K562 (cell line): ENCODE results near the gene ZNF513. TPM values are rescaled to one million over a fixed set of nuclear protein-coding genes. Genes with fewer than 3 reads are reported as not detected.

Source experiments
- BACH1 ChIP-seq: fragments of 200-800 bp; sonication (Bioruptor generic); IDR thresholded peaks from 2 replicates; pipeline ENCODE4 v1.6.1; 2016; ENCODE audit warnings: missing genetic modification characterization, missing compliant biosample characterization
- CEBPG ChIP-seq, 3 experiments: fragments of 200-800 bp in 1 of 3; sonication (Bioruptor generic) in 1 of 3; sonication (generic) in 1 of 3; formaldehyde crosslinking in 1 of 3; IDR thresholded peaks in 2 of 3; conservative IDR thresholded peaks in 1 of 3; 2 replicates each; pipeline versions ENCODE4 v1.6.1 to v1.8.0; 2016 to 2022; ENCODE audit warnings: missing compliant biosample characterization in 2 of 3, missing genetic modification characterization in 2 of 3, mild to moderate bottlenecking in 1 of 3, missing genetic modification reagents in 1 of 3
- JUNB ChIP-seq: fragments of 450-650 bp; formaldehyde crosslinking; conservative IDR thresholded peaks from 2 replicates; pipeline ENCODE4 v1.4.0; 2020; ENCODE audit warnings: mild to moderate bottlenecking
- POLR2AphosphoS2 ChIP-seq: IDR thresholded peaks from 2 replicates; pipeline ENCODE4 v1.6.1; 2012; ENCODE audit warnings: low read length, improper control_type of control experiment
- PURB ChIP-seq: sonication (generic); formaldehyde crosslinking; IDR thresholded peaks from 2 replicates; pipeline ENCODE4 v1.9.0; 2021; ENCODE audit warnings: low read depth, mild to moderate bottlenecking, missing genetic modification reagents
- RBM34 ChIP-seq: fragments of 200-400 bp; formaldehyde crosslinking; IDR thresholded peaks from 2 replicates; pipeline ENCODE4 v1.6.1; 2018; ENCODE audit warnings: low read length, borderline replicate concordance; ENCODE audit not compliant: insufficient read depth
- TEAD4 ChIP-seq, 2 experiments: sonication (generic) in 1 of 2; formaldehyde crosslinking in 1 of 2; IDR thresholded peaks; 2 replicates each; pipeline versions ENCODE4 v1.6.1 to v1.8.0; 2012 to 2022; ENCODE audit warnings: borderline replicate concordance in 1 of 2, inconsistent platforms in 1 of 2, low read length in 1 of 2, mild to moderate bottlenecking in 1 of 2, missing genetic modification reagents in 1 of 2
- TGIF2 ChIP-seq: sonication (generic); formaldehyde crosslinking; IDR thresholded peaks from 2 replicates; pipeline ENCODE4 v1.8.1; 2022; ENCODE audit warnings: mild to moderate bottlenecking, missing genetic modification reagents, moderate library complexity
- ZNF12 ChIP-seq: sonication (generic); formaldehyde crosslinking; IDR thresholded peaks from 2 replicates; pipeline ENCODE4 v1.4.0; 2020; ENCODE audit warnings: mild to moderate bottlenecking, missing genetic modification reagents
- ZNF444 ChIP-seq: fragments of 250-450 bp; sonication (Bioruptor Pico); IDR thresholded peaks from 2 replicates; pipeline ENCODE4 v1.4.0; 2020; ENCODE audit warnings: mild to moderate bottlenecking, moderate library complexity
- polyA plus RNA-seq, 8 experiments: library from polyadenylated mRNA; depleted of rRNA in 4 of 8; stranded (reverse) in 5 of 8; unstranded in 3 of 8; fragments of >200 nt; fragmentation: Nextera tagmentation in 2 of 8; fragmentation: Illumina TruSeq in 1 of 8; extraction: Ambion mirVana in 2 of 8; extraction: Trizol in 1 of 8; gene quantifications; 2 replicates each; pipeline versions ENCODE4 v1.2.1 to v1.2.3, GENCODE V29; 2011 to 2014; ENCODE audit warnings: inconsistent platforms in 1 of 8, missing spikeins in 1 of 8
- total RNA-seq, 7 experiments: library from RNA; depleted of rRNA in 6 of 7; stranded (reverse); fragments of >200 nt in 6 of 7; fragmentation: Illumina TruSeq in 2 of 7; extraction: Trizol in 2 of 7; gene quantifications; 2 replicates each; pipeline versions ENCODE4 v1.2.1 to v1.2.3, GENCODE V29; 2011 to 2021; ENCODE audit warnings: low replicate concordance in 1 of 7
- TF ChIP-seq, protein P1 (sequence below): fragments of 250-450 bp; sonication (Bioruptor Pico); IDR thresholded peaks from 2 replicates; pipeline ENCODE4 v1.5.1; 2021; ENCODE audit warnings: mild to moderate bottlenecking
- TF ChIP-seq, protein P2 (sequence below): fragments of 250-450 bp; sonication (Bioruptor Pico); IDR thresholded peaks from 2 replicates; pipeline ENCODE4 v1.5.0; 2020; ENCODE audit warnings: mild to moderate bottlenecking
- TF ChIP-seq, protein P3 (sequence below), 2 experiments: fragments of 150-350 bp in 1 of 2; IDR thresholded peaks; 2 replicates each; pipeline ENCODE4 v1.6.1; 2012 to 2016; ENCODE audit warnings: low read depth in 2 of 2, low read length in 2 of 2, mild to moderate bottlenecking in 1 of 2, moderate library complexity in 1 of 2
- TF ChIP-seq, protein P4 (sequence below): fragments of 450-650 bp; formaldehyde crosslinking; IDR thresholded peaks from 2 replicates; pipeline ENCODE4 v1.4.0; 2020; ENCODE audit warnings: mild to moderate bottlenecking, mixed read lengths

Gene ZNF513
- total and polyA plus RNA-seq, 9 of the 15 experiments (the other 6 are each of a cell fraction or from before 2014, with no cell fraction given) = 0.04 to 13.6 (median 4.4) TPM

DNA sequence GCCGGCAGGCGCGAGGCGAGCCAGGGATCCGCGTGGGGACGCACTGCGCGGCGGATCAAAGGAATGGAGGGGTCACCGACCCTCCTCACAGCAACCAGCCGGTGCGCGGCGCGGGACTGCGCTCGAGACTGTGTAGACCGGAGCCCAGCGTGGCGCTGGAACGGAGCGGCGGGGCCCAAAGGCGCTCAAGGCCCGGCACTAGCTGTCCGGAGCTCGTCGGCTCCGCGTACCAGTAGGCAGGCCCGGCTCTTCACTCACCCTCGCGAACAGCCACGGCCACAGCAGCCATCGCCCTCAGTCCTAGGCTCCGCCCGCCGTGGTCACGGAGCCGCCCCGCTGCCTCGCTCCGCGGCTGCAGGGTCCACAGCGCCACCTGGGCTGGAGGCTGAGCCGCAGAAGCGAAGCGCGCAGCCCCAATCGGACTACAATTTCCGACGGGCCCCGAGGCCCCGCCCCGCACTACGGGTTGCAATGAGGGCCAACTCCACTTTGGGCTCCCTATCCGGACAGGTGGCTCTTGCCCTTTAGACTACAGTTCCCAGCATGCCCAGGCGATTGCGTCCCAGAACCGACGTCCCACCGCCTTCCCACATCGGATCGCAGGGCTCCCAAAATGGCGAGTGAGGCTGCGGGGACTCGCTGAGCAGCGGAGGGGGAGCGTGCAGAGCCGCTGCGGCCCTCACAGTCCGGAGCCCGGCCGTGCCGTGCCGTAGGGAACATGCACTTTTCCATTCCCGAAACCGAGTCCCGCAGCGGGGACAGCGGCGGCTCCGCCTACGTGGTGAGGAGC lies 10.3 kb downstream of the ZNF513 start, which contains the start of the genes EIF2B4 and SNX17 (continued):
- TF ChIP-seq, protein P1, sequence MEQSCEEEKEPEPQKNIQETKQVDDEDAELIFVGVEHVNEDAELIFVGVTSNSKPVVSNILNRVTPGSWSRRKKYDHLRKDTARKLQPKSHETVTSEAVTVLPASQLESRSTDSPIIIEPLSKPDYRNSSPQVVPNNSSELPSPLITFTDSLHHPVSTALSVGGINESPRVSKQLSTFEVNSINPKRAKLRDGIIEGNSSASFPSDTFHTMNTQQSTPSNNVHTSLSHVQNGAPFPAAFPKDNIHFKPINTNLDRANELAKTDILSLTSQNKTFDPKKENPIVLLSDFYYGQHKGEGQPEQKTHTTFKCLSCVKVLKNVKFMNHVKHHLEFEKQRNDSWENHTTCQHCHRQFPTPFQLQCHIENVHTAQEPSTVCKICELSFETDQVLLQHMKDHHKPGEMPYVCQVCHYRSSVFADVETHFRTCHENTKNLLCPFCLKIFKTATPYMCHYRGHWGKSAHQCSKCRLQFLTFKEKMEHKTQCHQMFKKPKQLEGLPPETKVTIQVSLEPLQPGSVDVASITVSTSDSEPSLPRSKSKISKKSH (CRISPR knock-in tag) = no peak
- TF ChIP-seq PURB (CRISPR knock-in tag) (no peak), CEBPG (CRISPR knock-in tag; IDR thresholded peaks at IDR 0.05) (peak; percentile 80), CEBPG (tag; conservative IDR thresholded peaks at IDR 0.05 in 1 of 2, IDR thresholded peaks at IDR 0.05 in 1 of 2) (no peak), ZNF12 (peak; percentile 42; the same call in 1 of the 2 replicates), ZNF444 (CRISPR knock-in tag) (no peak), BACH1 (tag) (no peak), JUNB (CRISPR knock-in tag) (no peak), TEAD4 (IDR thresholded peaks at IDR 0.05; ENCODE audit: low read length) (no peak), TEAD4 (CRISPR knock-in tag; IDR thresholded peaks at IDR 0.05; ENCODE audit: borderline replicate concordance) (peak; percentile 26), TGIF2 (peak; percentile 55; the same call in 1 of the 2 replicates), POLR2AphosphoS2 (no peak), RBM34 (0 out of 2 replicates have a peak, but pooled peaks have one; percentile 76)
- TF ChIP-seq, protein P2, sequence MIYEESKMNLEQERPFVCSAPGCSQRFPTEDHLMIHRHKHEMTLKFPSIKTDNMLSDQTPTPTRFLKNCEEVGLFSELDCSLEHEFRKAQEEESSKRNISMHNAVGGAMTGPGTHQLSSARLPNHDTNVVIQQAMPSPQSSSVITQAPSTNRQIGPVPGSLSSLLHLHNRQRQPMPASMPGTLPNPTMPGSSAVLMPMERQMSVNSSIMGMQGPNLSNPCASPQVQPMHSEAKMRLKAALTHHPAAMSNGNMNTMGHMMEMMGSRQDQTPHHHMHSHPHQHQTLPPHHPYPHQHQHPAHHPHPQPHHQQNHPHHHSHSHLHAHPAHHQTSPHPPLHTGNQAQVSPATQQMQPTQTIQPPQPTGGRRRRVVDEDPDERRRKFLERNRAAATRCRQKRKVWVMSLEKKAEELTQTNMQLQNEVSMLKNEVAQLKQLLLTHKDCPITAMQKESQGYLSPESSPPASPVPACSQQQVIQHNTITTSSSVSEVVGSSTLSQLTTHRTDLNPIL (CRISPR knock-in tag) = no peak
- TF ChIP-seq, protein P3, sequence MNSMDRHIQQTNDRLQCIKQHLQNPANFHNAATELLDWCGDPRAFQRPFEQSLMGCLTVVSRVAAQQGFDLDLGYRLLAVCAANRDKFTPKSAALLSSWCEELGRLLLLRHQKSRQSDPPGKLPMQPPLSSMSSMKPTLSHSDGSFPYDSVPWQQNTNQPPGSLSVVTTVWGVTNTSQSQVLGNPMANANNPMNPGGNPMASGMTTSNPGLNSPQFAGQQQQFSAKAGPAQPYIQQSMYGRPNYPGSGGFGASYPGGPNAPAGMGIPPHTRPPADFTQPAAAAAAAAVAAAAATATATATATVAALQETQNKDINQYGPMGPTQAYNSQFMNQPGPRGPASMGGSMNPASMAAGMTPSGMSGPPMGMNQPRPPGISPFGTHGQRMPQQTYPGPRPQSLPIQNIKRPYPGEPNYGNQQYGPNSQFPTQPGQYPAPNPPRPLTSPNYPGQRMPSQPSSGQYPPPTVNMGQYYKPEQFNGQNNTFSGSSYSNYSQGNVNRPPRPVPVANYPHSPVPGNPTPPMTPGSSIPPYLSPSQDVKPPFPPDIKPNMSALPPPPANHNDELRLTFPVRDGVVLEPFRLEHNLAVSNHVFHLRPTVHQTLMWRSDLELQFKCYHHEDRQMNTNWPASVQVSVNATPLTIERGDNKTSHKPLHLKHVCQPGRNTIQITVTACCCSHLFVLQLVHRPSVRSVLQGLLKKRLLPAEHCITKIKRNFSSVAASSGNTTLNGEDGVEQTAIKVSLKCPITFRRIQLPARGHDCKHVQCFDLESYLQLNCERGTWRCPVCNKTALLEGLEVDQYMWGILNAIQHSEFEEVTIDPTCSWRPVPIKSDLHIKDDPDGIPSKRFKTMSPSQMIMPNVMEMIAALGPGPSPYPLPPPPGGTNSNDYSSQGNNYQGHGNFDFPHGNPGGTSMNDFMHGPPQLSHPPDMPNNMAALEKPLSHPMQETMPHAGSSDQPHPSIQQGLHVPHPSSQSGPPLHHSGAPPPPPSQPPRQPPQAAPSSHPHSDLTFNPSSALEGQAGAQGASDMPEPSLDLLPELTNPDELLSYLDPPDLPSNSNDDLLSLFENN (IDR thresholded peaks at IDR 0.05; ENCODE audit: low read depth in 2 of 2, low read length in 2 of 2) = peak in 1 of 2 experiments; percentile 53; a peak in 1 of 4 replicates
- TF ChIP-seq, protein P4, sequence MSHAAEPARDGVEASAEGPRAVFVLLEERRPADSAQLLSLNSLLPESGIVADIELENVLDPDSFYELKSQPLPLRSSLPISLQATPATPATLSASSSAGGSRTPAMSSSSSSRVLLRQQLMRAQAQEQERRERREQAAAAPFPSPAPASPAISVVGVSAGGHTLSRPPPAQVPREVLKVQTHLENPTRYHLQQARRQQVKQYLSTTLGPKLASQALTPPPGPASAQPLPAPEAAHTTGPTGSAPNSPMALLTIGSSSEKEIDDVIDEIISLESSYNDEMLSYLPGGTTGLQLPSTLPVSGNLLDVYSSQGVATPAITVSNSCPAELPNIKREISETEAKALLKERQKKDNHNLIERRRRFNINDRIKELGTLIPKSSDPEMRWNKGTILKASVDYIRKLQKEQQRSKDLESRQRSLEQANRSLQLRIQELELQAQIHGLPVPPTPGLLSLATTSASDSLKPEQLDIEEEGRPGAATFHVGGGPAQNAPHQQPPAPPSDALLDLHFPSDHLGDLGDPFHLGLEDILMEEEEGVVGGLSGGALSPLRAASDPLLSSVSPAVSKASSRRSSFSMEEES = no peak
